Endothelial cell of umbilical vein (primary cell): ENCODE measurements around the gene CHIT1. TPM values are rescaled to one million over a fixed set of nuclear protein-coding genes. Genes with fewer than 3 reads are reported as not detected.

Source experiments
- BruUV-seq: library from RNA; stranded (reverse); fragments of 400-500 nt; replicated peaks from 2 replicates; lab custom pipeline; 2021; lab: Mats Ljungman, UMichigan
- CTCF ChIA-PET: fragments of 300-600, 350-600 bp; sonication (Branson Sonifier 250); formaldehyde crosslinking; loops from one replicate; lab custom pipeline; 2021; ENCODE audit warnings: antibody characterized with exemption, inconsistent platforms; lab: Charles Lee
- POLR2A ChIA-PET: fragments of 300-600, 350-600 bp; sonication (Branson Sonifier 250); formaldehyde crosslinking; loops from one replicate; lab custom pipeline; 2021; ENCODE audit warnings: antibody characterized with exemption, inconsistent platforms; lab: Charles Lee
- DNase-seq: peaks from one replicate; pipeline ENCODE4 v3.0.0-alpha.2; 2011; ENCODE audit warnings: low read depth, low spot score
- FAIRE-seq: peaks from 2 replicates; lab custom pipeline; 2011; peaks lifted over from hg19 to GRCh38; lab: Jason Lieb, UNC
- H2AFZ ChIP-seq: 2 replicates; pipeline ENCODE4 v1.6.0; 2012; ENCODE audit warnings: low read depth, low read length, control low read depth, inconsistent platforms
- H3K27ac ChIP-seq: 2 replicates; pipeline ENCODE4 v1.5.1; 2011; ENCODE audit warnings: low read depth, mild to moderate bottlenecking, control low read depth, low read length, moderate library complexity; ENCODE audit not compliant: insufficient read depth
- H3K27me3 ChIP-seq, 2 experiments: 2 replicates each; pipeline versions ENCODE4 v1.6.0 to v1.6.1; 2011; ENCODE audit warnings: low read length in 2 of 2, mixed read lengths in 1 of 2; ENCODE audit not compliant: control insufficient read depth in 2 of 2, insufficient read depth in 2 of 2
- H3K36me3 ChIP-seq, 2 experiments: 2 replicates in 1 of 2; 3 replicates in 1 of 2; pipeline ENCODE4 v1.5.1; 2011; ENCODE audit warnings: low read length in 2 of 2, mild to moderate bottlenecking in 1 of 2, moderate library complexity in 1 of 2; ENCODE audit not compliant: control insufficient read depth in 2 of 2, insufficient read depth in 2 of 2; ENCODE audit errors: extremely low read depth in 1 of 2
- H3K4me1 ChIP-seq: 3 replicates; pipeline ENCODE4 v1.5.1; 2011; ENCODE audit warnings: mild to moderate bottlenecking, low read length; ENCODE audit not compliant: control insufficient read depth, insufficient read depth; ENCODE audit errors: extremely low read depth
- H3K4me2 ChIP-seq: 2 replicates; pipeline ENCODE4 v1.6.1; 2011; ENCODE audit warnings: low read length, control low read depth, mixed read lengths; ENCODE audit not compliant: insufficient read depth
- H3K4me3 ChIP-seq, 3 experiments: fragments of 200-600 bp in 1 of 3; sonication (generic), shearing (Covaris generic) in 1 of 3; replicated peaks in 1 of 3; 2 replicates each; pipeline ENCODE4 v1.5.1; 2011 to 2016; ENCODE audit warnings: control low read depth in 3 of 3, low read length in 3 of 3, mild to moderate bottlenecking in 2 of 3, inconsistent platforms in 1 of 3, low read depth in 1 of 3, moderate library complexity in 1 of 3; ENCODE audit not compliant: insufficient read depth in 1 of 3
- H3K79me2 ChIP-seq: 2 replicates; pipeline ENCODE4 v1.6.0; 2012; ENCODE audit warnings: low read length, inconsistent platforms; ENCODE audit not compliant: control insufficient read depth, insufficient read depth
- H3K9ac ChIP-seq: replicated peaks from 2 replicates; pipeline ENCODE3; 2011; ENCODE audit warnings: low read length, control low read depth; ENCODE audit not compliant: insufficient read depth; ENCODE audit errors: extremely low read depth
- H3K9me1 ChIP-seq: replicated peaks from 3 replicates; pipeline ENCODE4 v1.6.0; 2011; ENCODE audit warnings: mild to moderate bottlenecking, low read length; ENCODE audit not compliant: control insufficient read depth, insufficient read depth; ENCODE audit errors: extremely low read depth
- H3K9me3 ChIP-seq: replicated peaks from 2 replicates; pipeline ENCODE4 v1.5.1; 2012; ENCODE audit warnings: low read length, inconsistent platforms; ENCODE audit not compliant: control insufficient read depth, insufficient read depth
- H4K20me1 ChIP-seq: replicated peaks from 2 replicates; pipeline ENCODE3; 2011; ENCODE audit warnings: mild to moderate bottlenecking, low read length; ENCODE audit not compliant: control insufficient read depth, insufficient read depth; ENCODE audit errors: extremely low read depth
- EZH2 ChIP-seq: IDR thresholded peaks from 2 replicates; pipeline ENCODE4 v1.6.1; 2012; ENCODE audit warnings: borderline replicate concordance, low read depth, mild to moderate bottlenecking, moderate library complexity, low read length, inconsistent platforms; ENCODE audit not compliant: severe bottlenecking
- FOS ChIP-seq: IDR thresholded peaks from 2 replicates; pipeline ENCODE4 v1.6.1; 2011; ENCODE audit warnings: mild to moderate bottlenecking, low read length, moderate library complexity, borderline replicate concordance; ENCODE audit not compliant: insufficient read depth
- GATA2 ChIP-seq: IDR thresholded peaks from 2 replicates; pipeline ENCODE4 v1.7.0; 2011; ENCODE audit warnings: low read depth, mild to moderate bottlenecking, moderate library complexity, mixed read lengths, low read length; ENCODE audit not compliant: insufficient read length, insufficient read depth
- MAX ChIP-seq: IDR thresholded peaks from 2 replicates; pipeline ENCODE4 v1.6.1; 2011; ENCODE audit not compliant: insufficient read depth, insufficient read length
- MYC ChIP-seq: IDR thresholded peaks from one replicate; pipeline ENCODE4 v1.6.1; 2011; ENCODE audit warnings: mild to moderate bottlenecking, low read depth, low read length
- POLR2A ChIP-seq: IDR thresholded peaks from 2 replicates; pipeline ENCODE4 v1.6.1; 2012; ENCODE audit warnings: low read depth, mild to moderate bottlenecking, control low read depth, low read length
- POLR2AphosphoS5 ChIP-seq: IDR thresholded peaks from 2 replicates; pipeline ENCODE4 v1.6.1; 2012; ENCODE audit warnings: low read depth, mild to moderate bottlenecking, control low read depth, low read length, moderate library complexity; ENCODE audit not compliant: insufficient read depth
- dilution Hi-C: fragments of 300-500 bp; cut with MboI; formaldehyde crosslinking; loops from one replicate; pipeline ENCODE4 v1.15.0; 2019; ENCODE audit warnings: low sequenced_read_pairs; ENCODE audit not compliant: extremely low pct_ligation_motif_present
- intact Hi-C: fragments of 100-400 bp; cut with micrococcal nuclease; formaldehyde crosslinking; loops from one replicate; pipeline ENCODE4 v1.10.0; 2022
- polyA plus RNA-seq, 4 experiments: library from polyadenylated mRNA; depleted of rRNA in 3 of 4; stranded (reverse) in 3 of 4; unstranded in 1 of 4; fragments of >200 nt; gene quantifications; 2 replicates each; pipeline versions ENCODE4 v1.2.1 to v1.2.3, GENCODE V29; 2011 to 2012; ENCODE audit warnings: missing spikeins in 1 of 4
- total RNA-seq: library from RNA; stranded (reverse); gene quantifications from 2 replicates; pipeline ENCODE4 v1.2.3, GENCODE V29; 2021

The CHIT1 gene
- total and polyA plus RNA-seq, 2 donors (not counting 3 experiments of a cell fraction or from before 2014, with no cell fraction given): not detected

- FAIRE-seq (no peak), DNase-seq (no peak)
- H3K27me3 ChIP-seq: peaks cover 0 to 9% of the 10 kb centered on the region in 2 experiments
- intact Hi-C loops: no loop called here
- no peak overlapping the region for H2AFZ ChIP-seq
- no peaks in the 10 kb centered on the region for H3K79me2 ChIP-seq
- no peak overlapping the region for H3K9ac ChIP-seq
- H3K9me3 ChIP-seq: no peaks in the 10 kb centered on the region
- H3K4me2 ChIP-seq: no peak overlapping the region
- no peaks in the 10 kb centered on the region for H3K4me1 ChIP-seq
- H3K4me3 ChIP-seq: no peak overlapping the region
- H4K20me1 ChIP-seq: no peaks in the 10 kb centered on the region
- ChIA-PET POLR2A (no interaction called here), CTCF (interaction anchor here (1.1 to 6.6 kb wide), 4 partner anchors 8 to 49 kb away, joined by 5 to 317 read pairs (median 12); partner anchors contain the start of gene MYBPH)
- dilution Hi-C loops: no loop called here
- no peaks in the 10 kb centered on the region for H3K9me1 ChIP-seq
- BruUV-seq: no TSS peak
- TF ChIP-seq MAX (no peak), POLR2AphosphoS5 (no peak), GATA2 (no peak), FOS (no peak), POLR2A (no peak), MYC (no peak), EZH2 (no peak)
- no peaks in the 10 kb centered on the region for H3K36me3 ChIP-seq
- no peak overlapping the region for H3K27ac ChIP-seq
Observed at GRCh38 chr1:203167026-203167912, 62.2 kb downstream of the CHIT1 start.
